ENCODE results near the gene SPRED3.

DNA sequence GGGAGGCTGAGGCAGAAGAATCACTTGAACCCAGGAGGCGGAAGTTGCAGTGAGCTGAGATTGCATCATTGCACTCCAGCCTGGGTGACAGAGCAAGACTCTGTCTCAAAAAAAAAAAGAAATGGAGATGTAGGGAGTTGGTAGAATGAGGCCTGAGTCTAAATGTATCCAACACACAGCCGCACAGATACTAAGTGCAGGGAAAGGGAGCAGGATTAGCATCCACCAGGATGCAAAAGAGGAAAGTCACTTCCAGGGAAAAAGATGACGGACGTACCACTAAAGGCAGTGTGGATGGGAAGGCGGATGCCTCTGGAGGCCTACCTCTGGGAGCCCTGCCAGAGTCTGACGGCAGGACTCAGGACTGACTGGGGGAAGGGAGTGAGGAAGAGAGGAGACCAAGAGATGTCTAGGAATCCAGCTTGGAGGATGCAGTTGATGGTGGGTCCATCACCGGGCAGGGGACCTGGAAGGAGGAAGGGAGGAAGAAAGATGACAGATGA is 21.2 kb downstream of the SPRED3 start:
- no peak for TF ChIP-seq POLR2A (IDR thresholded peaks at IDR 0.05)
- TF ChIP-seq, protein P1, sequence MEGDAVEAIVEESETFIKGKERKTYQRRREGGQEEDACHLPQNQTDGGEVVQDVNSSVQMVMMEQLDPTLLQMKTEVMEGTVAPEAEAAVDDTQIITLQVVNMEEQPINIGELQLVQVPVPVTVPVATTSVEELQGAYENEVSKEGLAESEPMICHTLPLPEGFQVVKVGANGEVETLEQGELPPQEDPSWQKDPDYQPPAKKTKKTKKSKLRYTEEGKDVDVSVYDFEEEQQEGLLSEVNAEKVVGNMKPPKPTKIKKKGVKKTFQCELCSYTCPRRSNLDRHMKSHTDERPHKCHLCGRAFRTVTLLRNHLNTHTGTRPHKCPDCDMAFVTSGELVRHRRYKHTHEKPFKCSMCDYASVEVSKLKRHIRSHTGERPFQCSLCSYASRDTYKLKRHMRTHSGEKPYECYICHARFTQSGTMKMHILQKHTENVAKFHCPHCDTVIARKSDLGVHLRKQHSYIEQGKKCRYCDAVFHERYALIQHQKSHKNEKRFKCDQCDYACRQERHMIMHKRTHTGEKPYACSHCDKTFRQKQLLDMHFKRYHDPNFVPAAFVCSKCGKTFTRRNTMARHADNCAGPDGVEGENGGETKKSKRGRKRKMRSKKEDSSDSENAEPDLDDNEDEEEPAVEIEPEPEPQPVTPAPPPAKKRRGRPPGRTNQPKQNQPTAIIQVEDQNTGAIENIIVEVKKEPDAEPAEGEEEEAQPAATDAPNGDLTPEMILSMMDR (IDR thresholded peaks at IDR 0.05 in 4 of 5, conservative IDR thresholded peaks at IDR 0.05 in 1 of 5): no peak

Measured in gastrocnemius medialis (tissue), 4 donors.